HUES6 (cell line): ENCODE data around the gene EFNA5.
"Not testable (repeated sequence)": the region's sequence is repeated elsewhere in the genome, so short reads cannot be mapped to it uniquely, and the experiment has no call there.

Source experiments
- H3K27ac ChIP-seq: 2 replicates; pipeline ENCODE4 v1.7.0; 2013; ENCODE audit warnings: low read depth, mild to moderate bottlenecking, low read length, inconsistent platforms
- H3K27me3 ChIP-seq: 2 replicates; pipeline ENCODE4 v1.6.1; 2013; ENCODE audit warnings: low read length; ENCODE audit not compliant: control insufficient read depth, insufficient read depth
- H3K36me3 ChIP-seq: 2 replicates; pipeline ENCODE4 v1.6.1; 2013; ENCODE audit warnings: low read length; ENCODE audit not compliant: control insufficient read depth, insufficient read depth
- H3K4me1 ChIP-seq: 2 replicates; pipeline ENCODE4 v1.6.1; 2013; ENCODE audit warnings: low read length; ENCODE audit not compliant: control insufficient read depth, insufficient read depth
- H3K4me3 ChIP-seq: 2 replicates; pipeline ENCODE4 v1.5.1; 2013; ENCODE audit warnings: low read depth, low read length
- H3K9ac ChIP-seq: one replicate; pipeline ENCODE4 v1.6.1; 2013; ENCODE audit warnings: mild to moderate bottlenecking, low read length
- H3K9me3 ChIP-seq: 2 replicates; pipeline ENCODE4 v1.6.1; 2013; ENCODE audit warnings: low read depth, low read length; ENCODE audit not compliant: control insufficient read depth, insufficient read depth

EFNA5 gene

DNA sequence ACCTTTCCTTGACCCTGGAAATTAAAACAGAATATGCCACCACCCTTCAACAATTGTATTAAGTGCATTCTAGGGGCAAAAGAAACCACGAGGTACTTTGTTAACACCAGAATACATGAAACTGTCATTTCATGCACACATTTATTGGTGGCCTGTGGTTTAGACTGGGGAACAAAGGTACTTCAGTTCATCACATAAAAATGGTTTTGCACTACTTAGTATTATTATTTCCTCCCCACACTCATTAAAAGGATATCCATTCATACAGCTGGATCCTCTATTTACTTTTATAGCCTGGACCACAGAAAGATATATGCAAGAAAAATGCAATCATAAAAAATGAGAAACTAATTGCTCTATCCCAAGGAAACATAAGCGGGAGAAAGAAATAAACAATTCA, 230.9 kb downstream of the EFNA5 start:
- Histone ChIP-seq H3K4me1 (peaks cover 9% of the 10 kb centered on the region; the same call in 1 of the 2 replicates), H3K27ac (no peak overlapping the region), H3K36me3 (no peaks in the 10 kb centered on the region), H3K27me3 (no peaks in the 10 kb centered on the region), H3K4me3 (no peak overlapping the region), H3K9me3 (peaks cover 6% of the 10 kb centered on the region; the same call in 1 of the 2 replicates), H3K9ac (no peak overlapping the region)

GRCh38 chr5:107437986-107438510, 232.7 kb downstream of the EFNA5 start:
- Histone ChIP-seq H3K4me1 (no peaks in the 10 kb centered on the region), H3K27me3 (no peaks in the 10 kb centered on the region), H3K9me3 (peaks cover 6% of the 10 kb centered on the region; the same call in 1 of the 2 replicates), H3K4me3 (no peak overlapping the region), H3K36me3 (no peaks in the 10 kb centered on the region), H3K27ac (no peak overlapping the region), H3K9ac (no peak overlapping the region)

DNA sequence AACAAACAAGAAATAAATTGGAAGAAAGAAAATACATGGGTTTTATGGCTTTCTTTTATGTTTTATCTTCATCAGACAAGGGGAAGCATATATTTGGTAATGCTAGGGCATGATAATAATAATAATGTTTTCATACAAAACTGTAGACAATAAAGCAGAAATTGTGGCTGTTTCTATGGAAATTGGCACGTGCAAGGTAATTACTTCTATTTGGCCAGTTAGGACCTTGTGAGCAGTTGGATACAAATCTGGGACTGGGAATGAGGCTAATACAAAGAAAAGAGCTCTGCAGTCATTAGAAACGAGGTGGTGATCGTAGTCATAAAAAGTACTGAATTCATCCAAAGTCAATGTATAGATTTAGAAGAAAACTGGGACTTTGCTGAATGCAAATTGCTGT, 233.6 kb downstream of the EFNA5 start:
- Histone ChIP-seq H3K4me1 (peaks cover 1% of the 10 kb centered on the region; the same call in 1 of the 2 replicates), H3K9ac (no peak overlapping the region)

GRCh38 chr5:107436201-107436600, 234.5 kb downstream of the EFNA5 start:
- H3K4me3 ChIP-seq: no peak overlapping the region
- H3K36me3 ChIP-seq: no peaks in the 10 kb centered on the region
- H3K4me1 ChIP-seq: peaks cover 6% of the 10 kb centered on the region; the same call in 1 of the 2 replicates
- no peak overlapping the region for H3K27ac ChIP-seq
- no peaks in the 10 kb centered on the region for H3K27me3 ChIP-seq
- peaks cover 6% of the 10 kb centered on the region; the same call in 1 of the 2 replicates for H3K9me3 ChIP-seq
- H3K9ac ChIP-seq: no peak overlapping the region

More for the DNA sequence above, 233.6 kb downstream of the EFNA5 start:
- Histone ChIP-seq H3K4me3 (no peak overlapping the region), H3K27me3 (no peaks in the 10 kb centered on the region), H3K36me3 (no peaks in the 10 kb centered on the region), H3K27ac (no peak overlapping the region), H3K9me3 (peaks cover 6% of the 10 kb centered on the region; the same call in 1 of the 2 replicates)

GRCh38 chr5:107435061-107435460, 235.7 kb downstream of the EFNA5 start:
- no peak overlapping the region for H3K9ac ChIP-seq
- H3K27me3 ChIP-seq: no peaks in the 10 kb centered on the region
- no peak overlapping the region for H3K4me3 ChIP-seq
- no peaks in the 10 kb centered on the region for H3K36me3 ChIP-seq
- no peak overlapping the region for H3K27ac ChIP-seq
- peaks cover 6% of the 10 kb centered on the region; the same call in 1 of the 2 replicates for H3K9me3 ChIP-seq
- H3K4me1 ChIP-seq: peaks cover 6% of the 10 kb centered on the region; the same call in 1 of the 2 replicates

GRCh38 chr5:107433646-107434045, 237.1 kb downstream of the EFNA5 start:
- not testable (repeated sequence) for H3K9me3 ChIP-seq, H3K36me3 ChIP-seq, H3K27me3 ChIP-seq, H3K4me1 ChIP-seq, H3K4me3 ChIP-seq, H3K27ac ChIP-seq, H3K9ac ChIP-seq

GRCh38 chr5:107431998-107432397, 238.7 kb downstream of the EFNA5 start:
- H3K4me3 ChIP-seq: no peak overlapping the region
- no peaks in the 10 kb centered on the region for H3K36me3 ChIP-seq
- H3K4me1 ChIP-seq: peaks cover 6% of the 10 kb centered on the region; the same call in 1 of the 2 replicates
- no peaks in the 10 kb centered on the region for H3K27me3 ChIP-seq
- no peak overlapping the region for H3K9ac ChIP-seq
- H3K9me3 ChIP-seq: no peaks in the 10 kb centered on the region
- no peak overlapping the region for H3K27ac ChIP-seq

- Histone ChIP-seq H3K4me3 (no peak overlapping the region), H3K27me3 (no peaks in the 10 kb centered on the region), H3K9me3 (no peaks in the 10 kb centered on the region), H3K27ac (no peak overlapping the region), H3K36me3 (no peaks in the 10 kb centered on the region), H3K9ac (no peak overlapping the region), H3K4me1 (peaks cover 6% of the 10 kb centered on the region; the same call in 1 of the 2 replicates)
These were observed 239.2 kb downstream of the EFNA5 start for GRCh38 chr5:107431536-107431935.

GRCh38 chr5:107430071-107430625, 240.6 kb downstream of the EFNA5 start:
- Histone ChIP-seq H3K27ac (no peak overlapping the region), H3K9ac (no peak overlapping the region), H3K9me3 (no peaks in the 10 kb centered on the region), H3K27me3 (no peaks in the 10 kb centered on the region), H3K4me3 (no peak overlapping the region), H3K4me1 (peaks cover 6% of the 10 kb centered on the region; the same call in 1 of the 2 replicates), H3K36me3 (no peaks in the 10 kb centered on the region)

- Histone ChIP-seq H3K4me1 (peaks cover 6% of the 10 kb centered on the region; the same call in 1 of the 2 replicates), H3K9ac (no peak overlapping the region), H3K4me3 (no peak overlapping the region), H3K27me3 (no peaks in the 10 kb centered on the region), H3K27ac (no peak overlapping the region), H3K36me3 (no peaks in the 10 kb centered on the region), H3K9me3 (no peaks in the 10 kb centered on the region)
These were observed 242.4 kb downstream of the EFNA5 start for GRCh38 chr5:107428303-107428813.

DNA sequence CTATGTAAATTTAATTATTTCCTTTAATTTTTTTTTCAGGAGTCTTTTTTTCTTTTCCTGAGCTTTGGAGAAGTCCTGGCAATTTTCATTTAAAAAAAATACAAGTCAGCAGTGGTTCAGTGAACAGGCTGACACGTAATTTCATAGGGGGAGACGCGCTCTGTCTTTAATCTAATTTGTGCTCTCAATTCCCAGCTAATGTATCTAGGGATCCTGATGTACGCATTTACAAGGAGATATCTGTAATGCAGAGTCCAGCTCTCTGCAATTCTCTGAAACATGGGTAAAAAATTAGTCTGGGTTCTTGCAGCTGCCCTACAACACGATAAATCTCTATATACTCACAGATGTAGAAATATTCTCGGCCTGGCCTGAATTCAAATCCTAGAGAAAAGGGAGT, 243.9 kb downstream of the EFNA5 start:
- no peak overlapping the region for H3K27ac ChIP-seq
- peaks cover 7% of the 10 kb centered on the region for H3K4me1 ChIP-seq

More for the DNA sequence above, 243.9 kb downstream of the EFNA5 start:
- H3K36me3 ChIP-seq: no peaks in the 10 kb centered on the region
- H3K27me3 ChIP-seq: no peaks in the 10 kb centered on the region
- H3K9ac ChIP-seq: no peak overlapping the region
- H3K4me3 ChIP-seq: no peak overlapping the region
- no peaks in the 10 kb centered on the region for H3K9me3 ChIP-seq
